Measurements from ENCODE around the gene SLC7A9. TPM values are rescaled to one million over a fixed set of nuclear protein-coding genes. Genes with fewer than 3 reads are reported as not detected.

Gene SLC7A9
- total RNA-seq, 3 donors from 2014 or later = 0.43 to 0.66 TPM; not detected in 1

GRCh38 chr19:32824916-32825608 is 44.5 kb downstream of the SLC7A9 start:
- DNase-seq (no peak), ATAC-seq (no peak)
- H3K4me1 ChIP-seq (ENCODE audit: low read depth) = no peaks in the 10 kb centered on the region
- intact Hi-C loops (cut with DNase I, micrococcal nuclease) = no loop called here
- no peak for TF ChIP-seq CTCF (IDR thresholded peaks at IDR 0.05)
- H3K4me3 ChIP-seq = no peak overlapping the region
- no peaks in the 10 kb centered on the region for H3K9me3 ChIP-seq
- no peaks in the 10 kb centered on the region for H3K36me3 ChIP-seq (ENCODE audit: low read depth)

DNA sequence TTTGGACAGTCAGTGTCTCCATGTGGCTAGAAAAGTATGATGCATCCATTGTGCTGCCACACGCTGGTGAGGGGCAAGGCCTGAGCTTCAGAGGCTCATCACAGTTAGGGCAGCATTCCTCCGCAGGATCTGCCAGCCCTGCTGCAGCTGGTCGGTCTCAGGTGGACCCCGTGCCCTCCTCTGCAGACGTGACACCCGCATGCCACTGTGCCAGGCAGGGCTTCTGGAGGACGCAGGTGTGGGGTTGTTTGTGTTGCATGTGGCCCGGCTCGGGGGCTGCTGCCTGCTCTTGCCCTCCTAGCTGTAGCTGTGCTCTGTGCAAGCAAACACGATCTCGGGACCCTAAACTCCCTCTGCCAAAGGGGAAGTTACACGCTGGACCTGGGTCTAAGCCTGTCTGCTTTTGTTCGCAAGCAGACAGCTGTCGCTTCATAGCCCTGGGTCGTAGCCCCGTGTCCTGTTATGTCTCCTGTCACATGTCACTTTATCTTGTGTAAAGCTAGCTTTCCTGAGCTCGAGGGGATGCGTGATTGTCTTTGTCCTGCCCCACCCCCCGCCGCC is 45.3 kb downstream of the SLC7A9 start:
- H3K4me3 ChIP-seq = no peak overlapping the region
- H3K9me3 ChIP-seq = no peaks in the 10 kb centered on the region
- no peak for ATAC-seq
- intact Hi-C loops (cut with DNase I, micrococcal nuclease) = no loop called here
- no peak for DNase-seq
- H3K4me1 ChIP-seq (ENCODE audit: low read depth) = no peaks in the 10 kb centered on the region
- no peaks in the 10 kb centered on the region for H3K36me3 ChIP-seq (ENCODE audit: low read depth)
- TF ChIP-seq CTCF (IDR thresholded peaks at IDR 0.05) = no peak

DNA sequence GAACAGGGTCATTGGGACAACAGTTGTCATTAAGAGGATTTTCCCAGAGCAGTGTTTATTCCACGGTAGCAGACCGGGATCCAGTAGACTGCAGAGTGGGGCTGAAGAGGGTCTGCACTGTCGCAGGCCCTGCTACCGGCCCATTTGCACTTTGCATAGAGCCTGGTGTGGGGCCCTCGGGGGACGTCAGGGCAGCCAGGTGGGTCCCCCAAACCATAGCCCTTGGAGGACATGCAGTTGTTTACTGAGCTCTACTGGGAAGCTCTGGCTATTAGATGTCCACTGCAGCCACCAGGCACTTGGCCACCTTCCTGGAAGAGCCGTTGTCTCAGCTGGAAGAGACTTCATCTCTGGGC is 45.8 kb downstream of the SLC7A9 start:
- intact Hi-C loops (cut with DNase I, micrococcal nuclease) = no loop called here
- no peak overlapping the region for H3K4me3 ChIP-seq
- no peak for ATAC-seq
- H3K4me1 ChIP-seq (ENCODE audit: low read depth) = no peaks in the 10 kb centered on the region
- H3K36me3 ChIP-seq (ENCODE audit: low read depth) = no peaks in the 10 kb centered on the region
- H3K9me3 ChIP-seq = no peaks in the 10 kb centered on the region
- DNase-seq = no peak
- no peak for TF ChIP-seq CTCF (IDR thresholded peaks at IDR 0.05)

- no peak for ATAC-seq
- H3K9me3 ChIP-seq = no peaks in the 10 kb centered on the region
Measured at GRCh38 chr19:32822916-32823746, 46.4 kb downstream of the SLC7A9 start.

More at GRCh38 chr19:32822916-32823746, 46.4 kb downstream of the SLC7A9 start:
- TF ChIP-seq CTCF (IDR thresholded peaks at IDR 0.05) = no peak
- intact Hi-C loops (cut with DNase I, micrococcal nuclease) = no loop called here
- Histone ChIP-seq H3K4me1 (ENCODE audit: low read depth) (no peaks in the 10 kb centered on the region), H3K4me3 (no peak overlapping the region), H3K36me3 (ENCODE audit: low read depth) (no peaks in the 10 kb centered on the region)
- no peak for DNase-seq
